KG1 (cell line): ENCODE results near the gene DRD3.
A peak's percentile ranks its signal among the peaks of the same experiment; 100 is the strongest.

Experiments
- DNase-seq: peaks from one replicate; lab custom pipeline; 2025; lab: John Stamatoyannopoulos, UW

DRD3 gene

DNA sequence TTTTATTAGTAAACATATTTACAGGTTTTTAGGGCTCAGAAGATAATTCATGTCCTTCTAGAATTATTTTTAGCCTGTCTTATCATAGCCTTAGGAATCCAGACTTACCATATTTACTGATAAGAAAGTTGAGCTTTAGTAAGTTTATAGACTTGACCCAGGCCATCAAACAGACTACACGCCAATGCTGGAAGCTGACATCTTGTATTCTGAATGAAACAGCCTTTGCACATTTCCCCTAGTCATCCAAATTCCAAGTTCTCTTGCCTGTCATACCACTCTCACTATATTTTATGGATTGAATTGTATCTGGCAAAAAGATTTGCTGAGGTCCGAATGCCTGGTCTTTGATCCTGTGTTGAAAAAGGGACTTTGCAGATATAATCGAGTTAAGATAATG is 58.6 kb downstream of the DRD3 start:
- no peak for DNase-seq

DNA sequence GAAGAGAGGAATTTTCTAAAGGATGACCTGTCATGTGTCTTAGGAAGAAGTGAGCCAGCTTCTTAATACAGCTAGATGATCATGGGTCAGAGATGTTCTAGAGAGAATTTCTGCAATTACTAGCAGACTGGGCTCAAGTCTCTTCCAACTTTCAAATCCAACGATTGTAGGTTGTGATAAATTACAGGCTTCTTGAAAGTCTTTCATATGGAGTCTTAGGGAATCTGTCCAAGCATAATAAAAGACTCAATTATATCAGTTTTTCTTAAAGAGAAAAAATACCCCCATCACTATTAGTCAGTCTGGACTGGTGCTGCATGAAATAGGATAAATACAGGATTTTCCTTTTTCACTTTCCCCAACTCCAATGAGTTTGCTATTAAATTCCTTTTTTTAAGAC is 59.1 kb downstream of the DRD3 start:
- no peak for DNase-seq

DNA sequence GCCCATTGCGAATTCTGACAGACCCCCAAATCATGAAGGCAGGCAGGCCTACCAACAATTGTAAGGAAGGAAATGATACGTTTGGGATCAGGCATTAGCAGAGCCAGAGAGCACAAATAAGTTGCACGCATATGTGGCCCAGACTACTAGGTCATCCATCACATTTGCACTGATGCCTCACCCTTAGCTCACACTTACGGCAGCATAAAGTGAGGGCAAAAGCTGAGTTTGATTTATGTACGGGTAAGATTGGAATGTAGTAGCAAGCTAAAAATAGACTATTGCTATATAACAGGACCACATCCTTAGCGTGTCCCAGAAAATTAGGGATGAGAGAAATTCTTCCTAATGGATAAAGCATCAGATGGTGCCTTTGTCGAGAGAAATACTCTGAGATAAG is 63.7 kb downstream of the DRD3 start:
- DNase-seq, result no peak

DNA sequence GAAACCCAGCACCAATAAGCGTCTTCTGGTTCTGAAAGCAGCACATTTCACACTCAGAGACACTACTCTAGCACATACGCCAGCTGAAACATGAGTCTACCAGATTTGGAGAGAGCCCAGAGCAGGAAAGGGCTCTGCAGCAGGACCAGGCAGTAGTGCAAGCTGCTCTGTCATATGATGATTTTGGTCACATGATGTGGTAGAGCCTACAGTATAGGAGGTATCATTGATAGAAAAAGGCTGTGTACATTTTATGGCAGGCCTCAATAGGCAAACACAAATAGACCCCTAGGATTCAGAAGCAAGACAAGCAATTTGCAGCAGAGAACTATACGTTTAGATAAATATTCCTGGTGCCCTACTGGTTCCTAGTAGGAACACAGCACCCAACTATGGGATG is 64.1 kb downstream of the DRD3 start:
- DNase-seq, result no peak

DNA sequence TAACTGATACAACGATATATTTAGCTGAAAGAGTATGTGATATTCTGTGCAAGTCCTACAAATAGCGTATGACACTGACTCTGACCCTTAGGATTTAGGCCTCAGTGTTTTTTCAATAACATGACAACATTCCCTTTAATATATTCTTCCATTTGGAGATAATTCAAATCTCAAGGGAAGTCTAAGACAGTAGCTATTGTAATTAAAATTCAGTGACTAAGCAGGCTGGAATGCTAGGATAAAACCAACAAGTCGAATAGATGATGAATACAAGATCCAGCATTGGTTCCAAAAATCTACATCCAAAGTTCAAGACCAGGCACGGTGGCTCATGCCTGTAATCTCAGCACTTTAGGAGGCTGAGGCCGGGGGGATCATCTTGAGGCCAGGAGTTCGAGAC is 66.2 kb downstream of the DRD3 start:
- DNase-seq, result no peak

DNA sequence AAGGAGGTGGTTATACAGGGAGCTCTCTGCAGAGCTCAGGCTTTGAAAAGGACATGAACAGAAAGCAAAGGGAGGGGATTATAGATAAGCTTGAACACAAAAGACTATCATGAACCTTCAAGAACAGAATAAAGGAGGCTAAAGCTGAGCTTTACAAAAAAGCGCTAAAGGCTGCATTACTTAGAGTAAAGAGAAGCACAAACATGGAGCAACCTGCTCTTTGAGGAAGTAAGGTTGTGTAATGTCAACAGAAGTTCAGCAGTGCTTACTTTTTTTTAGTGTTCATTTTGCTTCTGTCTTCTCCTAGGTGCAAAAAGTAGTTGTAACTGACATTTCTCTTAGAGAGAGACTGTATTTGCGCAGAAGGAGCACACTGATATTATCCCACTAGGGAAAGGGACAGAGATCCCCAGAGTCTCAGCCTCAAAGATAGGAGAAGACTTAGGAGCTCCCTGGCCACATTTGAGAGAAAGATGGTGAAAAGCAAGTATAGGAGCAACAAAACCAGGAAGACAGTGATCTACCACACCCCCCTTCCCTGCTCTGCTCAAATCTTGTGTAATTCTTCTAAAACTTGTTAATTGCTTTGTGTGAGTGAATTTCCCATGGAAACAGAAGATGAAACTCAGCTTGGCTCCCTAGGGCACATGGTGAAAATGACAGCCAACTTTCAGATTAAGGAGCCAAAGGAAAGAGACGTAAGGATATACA is 67.6 kb downstream of the DRD3 start:
- DNase-seq, result peak; percentile 45

DNA sequence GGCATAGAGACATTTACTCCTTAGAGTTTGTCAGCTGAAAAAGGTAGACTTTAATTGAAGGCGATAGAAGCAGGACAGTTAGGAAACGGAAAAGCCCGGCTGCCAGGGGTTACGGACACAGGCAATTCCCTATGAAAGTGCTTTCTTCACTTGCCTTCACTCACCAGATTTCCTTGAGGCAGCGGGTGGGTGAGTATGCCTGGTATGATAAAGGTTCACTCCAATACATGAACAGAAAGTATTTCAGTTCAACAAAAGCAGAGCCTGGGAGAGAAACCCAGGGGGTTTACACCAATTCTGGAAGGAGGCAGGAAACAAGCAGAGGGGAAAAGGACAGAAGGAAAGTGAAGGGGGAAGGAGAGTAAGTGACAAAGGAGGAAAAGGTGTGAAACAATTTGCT is 68.4 kb downstream of the DRD3 start:
- no peak for DNase-seq

DNA sequence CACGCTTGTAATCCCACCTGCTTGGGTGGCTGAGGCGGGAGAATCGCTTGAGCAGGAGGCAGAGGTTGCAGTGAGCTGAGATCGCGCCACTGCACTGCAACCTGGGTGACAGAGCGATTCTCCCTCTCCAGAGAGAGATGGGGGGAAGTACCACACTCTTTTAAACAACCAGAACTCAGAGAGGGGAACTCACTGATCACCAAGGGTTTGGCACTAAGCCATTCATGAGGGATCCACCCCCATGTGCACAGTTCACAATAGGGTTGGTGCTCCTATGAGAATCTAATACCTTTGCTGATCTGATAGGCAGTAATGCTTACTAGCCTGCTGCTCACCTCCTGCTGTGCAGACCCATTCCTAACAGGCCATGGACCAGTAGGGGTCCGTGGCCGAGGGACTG is 70.7 kb downstream of the DRD3 start:
- no peak for DNase-seq

DNA sequence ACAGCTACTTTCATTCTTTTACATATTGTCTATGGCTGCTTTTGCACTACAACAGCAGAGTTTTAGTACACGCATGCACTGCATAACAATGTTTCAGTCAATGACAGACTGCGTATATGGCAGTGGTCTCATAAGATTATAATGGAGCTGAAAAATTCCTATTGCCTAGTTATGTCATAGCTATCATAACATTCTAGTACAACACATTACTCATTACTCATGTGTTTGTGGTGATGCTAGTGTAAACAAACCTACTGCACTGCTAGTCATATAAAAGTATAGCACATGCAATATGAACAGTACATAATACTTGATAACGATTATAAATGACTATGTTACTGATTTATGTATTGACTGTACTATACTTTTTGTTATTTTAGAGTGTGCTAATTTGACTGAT is 74.4 kb downstream of the DRD3 start:
- DNase-seq, result no peak

DNA sequence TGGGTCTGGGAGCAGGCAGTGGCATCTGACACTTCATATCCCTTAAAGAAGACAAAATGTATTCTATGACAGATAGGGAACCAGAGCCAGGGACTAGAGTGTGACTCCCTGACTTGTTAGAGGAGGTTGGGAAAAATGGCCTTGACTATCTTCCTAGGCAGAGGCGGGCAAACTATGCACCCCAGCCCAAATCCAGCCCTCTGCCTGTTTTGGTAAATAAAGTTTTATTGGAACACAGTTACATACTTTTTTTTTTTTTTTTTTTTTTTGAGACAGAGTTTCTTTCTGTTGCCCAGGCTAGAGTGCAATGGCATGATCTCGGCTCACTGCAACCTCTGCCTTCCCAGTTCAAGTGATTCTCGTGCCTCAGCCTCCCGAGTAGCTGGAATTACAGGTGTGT is 75.0 kb downstream of the DRD3 start:
- no peak for DNase-seq

DNA sequence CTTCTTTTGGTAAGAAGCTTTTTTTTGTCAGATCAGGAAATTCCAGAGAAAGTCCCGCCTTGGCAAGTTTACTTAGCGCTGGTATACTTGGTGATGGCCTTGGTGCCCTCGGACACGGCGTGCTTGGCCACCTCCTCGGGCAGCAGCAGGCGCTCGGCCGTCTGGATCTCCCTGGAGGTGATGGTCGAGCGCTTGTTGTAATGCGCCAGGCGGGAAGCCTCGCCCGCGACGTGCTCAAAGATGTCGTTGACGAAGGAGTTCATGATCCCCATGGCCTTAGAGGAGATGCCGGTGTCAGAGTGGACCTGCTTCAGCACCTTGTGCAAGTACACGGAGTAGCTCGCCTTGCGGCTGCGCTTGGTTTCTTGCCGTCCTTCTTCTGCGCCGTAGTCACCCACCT is 75.7 kb downstream of the DRD3 start:
- DNase-seq, result no peak

DNA sequence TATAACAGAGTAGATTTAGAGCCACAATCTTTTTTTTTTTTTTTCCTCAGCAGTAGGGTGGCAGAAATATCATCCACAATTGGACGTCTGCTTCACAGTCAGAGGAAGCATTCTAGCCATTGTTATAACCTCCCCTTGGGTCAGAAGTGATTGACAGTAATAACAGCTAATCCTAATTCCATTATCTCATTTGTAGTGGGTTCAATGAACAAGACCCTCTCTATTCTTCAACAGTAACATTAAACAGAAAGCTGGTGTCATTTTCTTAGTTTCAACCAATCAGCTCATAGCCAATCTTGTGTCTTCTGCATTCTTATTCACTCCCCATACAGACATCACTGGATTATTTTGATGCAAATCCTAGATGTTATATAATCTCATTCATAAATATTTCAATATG is 77.8 kb downstream of the DRD3 start:
- no peak for DNase-seq

DNA sequence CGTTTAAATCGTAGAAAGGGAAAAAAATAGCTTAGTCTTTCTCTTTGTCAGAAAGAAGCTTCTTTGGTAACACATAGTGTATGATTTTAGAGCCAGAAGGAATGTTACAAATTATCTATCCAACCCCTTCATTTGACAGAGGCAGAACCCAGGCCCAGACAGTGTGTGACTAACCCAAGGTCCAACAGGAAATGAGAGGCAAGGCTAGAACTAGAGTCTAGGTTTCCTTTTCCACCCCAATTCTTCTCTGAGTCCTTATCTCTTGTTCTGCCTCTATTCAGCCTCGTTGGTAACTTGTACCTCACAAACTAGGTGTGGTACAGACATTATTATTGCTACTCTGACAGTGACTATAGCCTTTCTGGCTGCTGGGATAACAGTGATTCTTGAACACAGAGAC is 83.1 kb downstream of the DRD3 start:
- no peak for DNase-seq

DNA sequence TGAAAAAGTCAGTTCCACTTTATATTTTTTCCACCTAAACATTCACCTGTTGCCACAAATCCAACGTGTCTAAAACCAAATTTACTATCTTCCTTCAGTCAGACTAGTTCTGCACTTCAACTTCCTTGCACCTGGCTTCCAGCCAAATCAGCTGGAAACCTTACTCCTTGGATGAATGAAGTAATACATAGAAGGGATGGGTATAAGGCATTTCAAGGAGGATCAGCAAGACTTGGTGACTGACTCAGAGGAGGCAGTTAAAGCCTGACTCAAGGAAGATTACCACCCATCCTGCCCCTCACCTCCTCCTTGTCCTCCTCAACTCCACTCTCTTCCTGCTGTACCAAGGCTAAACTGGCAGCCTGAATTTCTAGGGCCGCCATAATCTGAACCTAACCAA is 85.3 kb downstream of the DRD3 start:
- no peak for DNase-seq

DNA sequence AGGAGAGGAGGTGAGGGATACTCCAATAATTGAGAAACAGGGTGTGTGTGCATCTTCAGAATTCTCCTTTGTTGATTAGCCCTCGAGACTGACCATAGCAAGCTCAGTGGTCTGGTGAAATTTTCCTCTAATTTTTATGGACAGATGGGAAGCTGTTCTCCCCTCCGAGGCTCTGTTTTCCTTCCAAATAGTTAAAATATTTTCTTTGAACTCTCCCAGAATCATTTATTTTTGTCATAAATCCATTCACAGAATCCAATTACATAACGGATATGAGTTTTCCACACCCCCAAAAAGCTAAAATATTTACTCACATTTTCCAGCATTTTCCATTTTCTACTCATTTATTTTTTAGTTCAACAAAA is 85.9 kb downstream of the DRD3 start:
- no peak for DNase-seq

DNA sequence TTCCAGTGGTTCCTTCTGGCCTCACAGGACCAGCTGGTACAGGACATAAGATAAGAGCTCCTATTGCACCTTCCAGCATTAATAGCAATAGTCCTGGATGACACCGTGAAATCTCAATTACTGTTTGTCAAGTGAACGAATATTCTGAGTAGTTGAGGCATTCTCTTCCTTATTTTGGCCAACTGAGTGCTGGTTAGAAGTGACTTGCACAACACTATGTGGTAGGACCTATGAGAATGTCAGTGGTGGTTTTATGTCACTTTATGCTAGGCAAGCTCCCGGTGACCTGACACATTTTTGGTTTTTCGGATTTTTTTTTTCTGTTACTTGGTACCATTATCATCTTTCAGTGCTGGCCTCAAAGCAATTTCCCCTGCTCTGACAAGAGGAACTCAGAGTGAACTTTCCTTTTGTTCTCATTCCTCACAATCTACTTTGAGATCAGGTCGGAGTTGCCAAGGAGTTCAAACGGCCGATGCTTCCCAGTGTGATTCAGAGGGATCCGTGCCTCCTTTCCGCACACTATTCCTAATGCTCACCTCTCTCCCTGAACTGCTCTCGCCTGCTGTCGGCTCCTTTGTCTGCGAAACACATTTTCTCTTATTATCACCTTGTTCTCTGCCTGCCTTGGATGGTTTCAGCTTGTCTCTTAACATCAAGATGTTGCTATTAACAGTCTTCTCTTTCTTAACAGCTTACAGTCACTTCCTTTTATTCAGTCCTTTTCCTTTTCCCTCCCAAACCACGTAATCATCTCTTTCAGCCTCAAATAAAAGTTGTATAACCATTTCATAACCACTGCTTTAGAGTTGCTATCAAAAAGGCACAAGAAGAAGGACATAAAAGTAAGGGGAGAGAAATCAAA is 86.5 kb downstream of the DRD3 start:
- DNase-seq, result no peak

DNA sequence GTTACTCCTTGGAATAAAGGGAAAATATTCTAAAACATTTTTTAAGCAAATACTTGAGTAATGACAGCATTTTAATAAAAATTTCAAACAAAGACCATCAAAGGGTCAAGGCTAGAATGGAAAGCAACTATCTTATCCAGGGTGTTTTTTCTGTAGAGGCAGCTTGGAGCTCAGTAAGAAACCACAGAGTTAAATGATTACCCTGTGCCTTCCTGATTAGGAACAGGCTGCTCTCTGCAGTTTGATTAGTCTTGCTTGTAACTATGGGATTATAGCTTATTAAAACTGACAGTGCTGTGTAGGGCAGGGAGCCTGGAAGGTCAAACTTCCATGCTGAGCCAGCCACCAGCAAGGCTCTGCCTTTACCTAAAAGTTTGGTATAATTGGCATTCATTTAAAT is 89.2 kb downstream of the DRD3 start:
- no peak for DNase-seq

DNA sequence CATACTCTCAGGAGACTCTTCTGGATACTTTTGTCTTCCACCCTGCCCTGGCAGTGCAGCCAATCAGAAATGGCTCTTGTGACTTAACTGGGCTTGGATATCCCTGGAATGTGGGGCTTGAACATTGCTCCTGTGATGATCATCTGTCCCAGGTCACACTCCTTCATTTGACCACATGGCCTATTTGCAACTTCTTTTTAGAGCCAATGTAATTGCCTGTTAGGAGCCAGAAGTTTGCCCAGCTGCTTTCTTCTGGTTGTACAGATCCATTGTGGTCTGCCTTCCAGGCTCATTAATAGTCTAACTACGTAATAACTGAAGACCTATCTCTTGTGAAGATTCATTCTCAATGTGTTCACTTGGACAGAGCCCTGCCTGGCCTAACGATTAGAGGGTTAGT is 92.5 kb downstream of the DRD3 start:
- DNase-seq, result no peak

DNA sequence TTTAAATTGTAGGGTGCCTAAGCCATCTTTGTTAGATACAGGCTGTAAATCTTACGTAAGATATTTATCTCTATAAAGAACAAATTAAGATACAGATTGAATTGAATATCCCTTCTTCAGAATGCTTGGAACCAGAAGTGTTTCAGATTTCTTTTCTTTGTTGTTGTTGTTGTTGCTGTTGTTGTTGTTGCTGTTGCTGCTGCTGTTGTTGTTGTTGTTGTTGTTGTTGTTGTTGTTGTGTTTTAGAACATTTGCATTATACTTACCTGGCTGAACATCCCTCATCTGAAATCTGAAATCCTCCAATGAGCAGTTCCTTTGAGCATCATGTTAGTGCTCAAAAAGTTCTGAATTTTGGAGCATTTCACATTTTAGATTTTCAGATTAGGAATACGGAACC is 95.7 kb downstream of the DRD3 start:
- no peak for DNase-seq

DNA sequence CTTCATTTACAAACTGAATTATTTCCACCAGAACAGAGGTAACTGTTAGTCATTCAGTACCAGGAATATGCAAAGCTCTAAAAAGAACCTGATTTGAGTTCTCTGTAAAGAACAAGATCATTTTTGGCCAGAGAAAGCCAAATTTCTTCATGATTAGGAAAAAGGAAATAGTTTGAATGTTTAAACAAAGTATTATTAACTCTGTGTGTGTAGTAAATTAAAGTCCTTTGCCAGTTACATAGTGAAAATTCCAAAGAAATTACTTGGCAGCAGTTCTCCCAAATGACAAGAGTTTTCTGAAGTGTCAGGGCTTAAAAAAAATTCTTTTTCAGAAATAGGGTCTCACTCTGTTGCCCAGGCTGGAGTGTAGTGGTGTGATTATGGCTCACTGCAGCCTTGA is 97.8 kb downstream of the DRD3 start:
- DNase-seq, result no peak

DNA sequence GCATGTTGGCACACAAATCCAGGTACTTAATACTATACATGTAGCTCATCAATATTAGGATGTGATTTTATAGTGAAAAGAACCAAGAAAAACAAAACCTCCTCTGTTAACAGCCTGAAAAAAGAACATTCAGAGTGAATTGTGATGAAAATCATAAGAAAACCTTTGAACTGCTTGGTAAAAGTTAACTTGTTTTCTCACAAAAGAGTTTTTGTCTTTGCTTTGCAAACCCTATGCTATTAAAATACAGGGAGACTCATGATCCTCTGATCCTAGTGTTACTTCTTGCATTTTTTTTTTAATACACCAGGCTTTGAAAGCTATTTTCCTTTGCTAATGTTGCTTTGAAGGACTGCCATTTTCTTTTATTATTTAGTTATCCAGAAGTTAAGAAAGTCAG is 98.7 kb downstream of the DRD3 start:
- DNase-seq, result no peak

DNA sequence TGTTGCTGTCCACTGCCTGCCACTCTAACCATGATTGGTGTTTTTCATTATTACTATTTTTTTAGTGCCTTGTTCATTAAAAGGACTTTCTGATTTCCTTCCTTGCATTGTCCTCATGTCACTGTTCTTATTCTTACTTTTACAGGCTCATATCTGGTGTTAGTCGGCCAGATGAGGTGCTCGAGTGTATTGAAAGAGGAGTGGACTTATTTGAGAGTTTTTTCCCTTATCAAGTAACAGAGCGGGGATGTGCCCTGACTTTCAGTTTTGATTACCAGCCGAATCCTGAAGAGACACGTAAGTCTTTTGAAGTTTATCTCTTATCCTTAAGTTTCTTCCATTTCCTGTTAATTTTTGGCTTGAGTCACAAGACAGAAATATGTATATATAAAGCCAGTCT is 99.1 kb downstream of the DRD3 start:
- DNase-seq, result no peak

DNA sequence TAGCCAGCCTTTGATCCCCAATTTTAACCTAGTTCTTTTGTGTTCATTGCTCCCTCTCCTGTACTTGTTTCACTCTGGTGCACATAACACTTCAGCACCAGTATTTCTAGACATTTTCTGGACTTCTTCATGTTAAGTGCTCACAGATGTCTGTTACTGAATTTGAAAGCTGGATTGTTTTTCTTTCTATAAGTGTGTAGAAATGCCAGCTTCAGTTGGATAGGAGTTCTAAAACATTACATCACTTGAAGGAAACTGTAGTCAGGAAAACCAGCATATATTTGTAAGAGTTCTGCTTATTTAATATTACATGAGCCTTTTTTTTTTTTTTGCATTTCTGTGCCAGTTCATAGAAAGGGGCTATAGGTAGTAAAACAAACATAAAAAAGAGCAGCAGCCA is 100.7 kb downstream of the DRD3 start:
- no peak for DNase-seq
